Measurements from ENCODE around the gene C19orf85.

C19orf85 gene

DNA sequence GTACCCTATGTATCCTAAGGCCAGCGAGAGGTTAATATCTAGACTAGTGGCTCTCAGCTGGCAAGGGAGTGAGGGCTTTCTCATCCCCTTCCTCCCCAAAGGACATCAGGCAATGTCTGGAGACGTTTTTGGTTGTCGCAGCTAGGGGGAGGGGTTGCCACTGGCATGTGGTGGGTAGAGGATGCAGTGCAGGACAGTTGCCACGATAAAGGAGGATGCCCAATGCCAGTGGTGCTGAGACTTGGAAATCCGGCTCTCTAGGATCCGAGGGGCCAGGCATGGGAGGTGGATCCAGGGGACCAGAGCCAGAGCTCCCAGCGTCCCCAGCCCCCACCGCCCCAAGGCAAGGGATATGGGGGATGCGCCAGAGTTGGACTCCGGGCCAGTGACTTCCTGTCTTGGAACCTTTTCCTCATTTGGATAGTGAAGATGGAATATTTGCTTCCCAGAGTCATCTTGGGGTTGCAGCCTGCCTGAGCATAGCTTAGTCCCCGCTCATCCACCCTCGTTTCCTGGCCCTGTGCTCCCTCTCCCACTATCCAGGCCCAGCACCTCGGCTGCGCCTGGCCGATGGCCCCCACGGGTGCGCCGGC lies 28.6 kb upstream of the C19orf85 start:
- Histone ChIP-seq H3K27me3 (ENCODE audit: insufficient read depth, poor library complexity, severe bottlenecking) (peaks cover 23% of the 10 kb centered on the region), H3K27ac (replicated peaks) (no peak overlapping the region), H3K4me3 (replicated peaks; ENCODE audit: insufficient read depth, low read length) (no peak overlapping the region)
- DNase-seq (ENCODE audit: low read depth in 1 of 2, low spot score in 1 of 2), result no peak
- TF ChIP-seq SPI1 (IDR thresholded peaks at IDR 0.05; ENCODE audit: borderline replicate concordance, low read depth) (no peak), POLR2AphosphoS5 (IDR thresholded peaks at IDR 0.05; ENCODE audit: low read depth) (no peak), GABPA (IDR thresholded peaks at IDR 0.05; ENCODE audit: low read depth) (no peak)
- TF ChIP-seq, protein P1, sequence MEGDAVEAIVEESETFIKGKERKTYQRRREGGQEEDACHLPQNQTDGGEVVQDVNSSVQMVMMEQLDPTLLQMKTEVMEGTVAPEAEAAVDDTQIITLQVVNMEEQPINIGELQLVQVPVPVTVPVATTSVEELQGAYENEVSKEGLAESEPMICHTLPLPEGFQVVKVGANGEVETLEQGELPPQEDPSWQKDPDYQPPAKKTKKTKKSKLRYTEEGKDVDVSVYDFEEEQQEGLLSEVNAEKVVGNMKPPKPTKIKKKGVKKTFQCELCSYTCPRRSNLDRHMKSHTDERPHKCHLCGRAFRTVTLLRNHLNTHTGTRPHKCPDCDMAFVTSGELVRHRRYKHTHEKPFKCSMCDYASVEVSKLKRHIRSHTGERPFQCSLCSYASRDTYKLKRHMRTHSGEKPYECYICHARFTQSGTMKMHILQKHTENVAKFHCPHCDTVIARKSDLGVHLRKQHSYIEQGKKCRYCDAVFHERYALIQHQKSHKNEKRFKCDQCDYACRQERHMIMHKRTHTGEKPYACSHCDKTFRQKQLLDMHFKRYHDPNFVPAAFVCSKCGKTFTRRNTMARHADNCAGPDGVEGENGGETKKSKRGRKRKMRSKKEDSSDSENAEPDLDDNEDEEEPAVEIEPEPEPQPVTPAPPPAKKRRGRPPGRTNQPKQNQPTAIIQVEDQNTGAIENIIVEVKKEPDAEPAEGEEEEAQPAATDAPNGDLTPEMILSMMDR (IDR thresholded peaks at IDR 0.05; ENCODE audit: insufficient read depth, low read length), result no peak
- TF ChIP-seq, protein P2, sequence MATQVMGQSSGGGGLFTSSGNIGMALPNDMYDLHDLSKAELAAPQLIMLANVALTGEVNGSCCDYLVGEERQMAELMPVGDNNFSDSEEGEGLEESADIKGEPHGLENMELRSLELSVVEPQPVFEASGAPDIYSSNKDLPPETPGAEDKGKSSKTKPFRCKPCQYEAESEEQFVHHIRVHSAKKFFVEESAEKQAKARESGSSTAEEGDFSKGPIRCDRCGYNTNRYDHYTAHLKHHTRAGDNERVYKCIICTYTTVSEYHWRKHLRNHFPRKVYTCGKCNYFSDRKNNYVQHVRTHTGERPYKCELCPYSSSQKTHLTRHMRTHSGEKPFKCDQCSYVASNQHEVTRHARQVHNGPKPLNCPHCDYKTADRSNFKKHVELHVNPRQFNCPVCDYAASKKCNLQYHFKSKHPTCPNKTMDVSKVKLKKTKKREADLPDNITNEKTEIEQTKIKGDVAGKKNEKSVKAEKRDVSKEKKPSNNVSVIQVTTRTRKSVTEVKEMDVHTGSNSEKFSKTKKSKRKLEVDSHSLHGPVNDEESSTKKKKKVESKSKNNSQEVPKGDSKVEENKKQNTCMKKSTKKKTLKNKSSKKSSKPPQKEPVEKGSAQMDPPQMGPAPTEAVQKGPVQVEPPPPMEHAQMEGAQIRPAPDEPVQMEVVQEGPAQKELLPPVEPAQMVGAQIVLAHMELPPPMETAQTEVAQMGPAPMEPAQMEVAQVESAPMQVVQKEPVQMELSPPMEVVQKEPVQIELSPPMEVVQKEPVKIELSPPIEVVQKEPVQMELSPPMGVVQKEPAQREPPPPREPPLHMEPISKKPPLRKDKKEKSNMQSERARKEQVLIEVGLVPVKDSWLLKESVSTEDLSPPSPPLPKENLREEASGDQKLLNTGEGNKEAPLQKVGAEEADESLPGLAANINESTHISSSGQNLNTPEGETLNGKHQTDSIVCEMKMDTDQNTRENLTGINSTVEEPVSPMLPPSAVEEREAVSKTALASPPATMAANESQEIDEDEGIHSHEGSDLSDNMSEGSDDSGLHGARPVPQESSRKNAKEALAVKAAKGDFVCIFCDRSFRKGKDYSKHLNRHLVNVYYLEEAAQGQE (IDR thresholded peaks at IDR 0.05; ENCODE audit: insufficient replicate concordance, low read depth), result no peak

DNA sequence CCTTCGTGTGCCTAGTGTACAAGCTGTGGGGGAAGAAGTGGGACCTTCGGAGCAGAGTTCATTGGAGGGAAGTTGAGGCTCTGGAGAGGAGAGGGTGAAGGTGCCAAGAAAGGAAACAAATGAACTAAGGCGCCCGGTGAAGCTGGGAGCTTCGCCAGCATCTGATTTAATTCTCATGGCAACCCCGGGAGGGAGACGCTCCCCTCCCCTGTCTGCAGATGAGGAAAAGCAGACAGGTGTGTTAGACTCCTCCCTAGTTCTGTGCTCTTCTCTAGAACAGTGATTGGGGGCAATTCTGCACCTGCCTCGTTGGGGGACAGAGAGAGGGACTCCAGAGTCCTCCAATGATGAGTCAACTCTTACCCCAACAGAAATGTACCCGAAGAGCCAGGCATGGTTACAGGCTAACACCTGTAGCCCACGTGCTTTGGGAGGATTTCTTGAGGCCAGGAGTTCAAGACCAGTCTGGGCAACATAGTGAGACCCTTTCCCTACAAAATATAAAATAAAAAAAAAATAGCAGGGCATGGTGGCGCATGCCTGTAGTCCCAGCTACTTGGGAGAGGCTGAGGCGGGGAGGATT lies 27.9 kb upstream of the C19orf85 start:
- TF ChIP-seq POLR2AphosphoS5 (IDR thresholded peaks at IDR 0.05; ENCODE audit: low read depth) (no peak), GABPA (IDR thresholded peaks at IDR 0.05; ENCODE audit: low read depth) (no peak), SPI1 (IDR thresholded peaks at IDR 0.05; ENCODE audit: borderline replicate concordance, low read depth) (no peak)
- TF ChIP-seq, protein P2 (IDR thresholded peaks at IDR 0.05; ENCODE audit: insufficient replicate concordance, low read depth), result no peak
- TF ChIP-seq, protein P1 (IDR thresholded peaks at IDR 0.05; ENCODE audit: insufficient read depth, low read length), result no peak
- no peak for DNase-seq (ENCODE audit: low read depth in 1 of 2, low spot score in 1 of 2)
- Histone ChIP-seq H3K27ac (replicated peaks) (no peak overlapping the region), H3K4me3 (replicated peaks; ENCODE audit: insufficient read depth, low read length) (no peak overlapping the region), H3K27me3 (ENCODE audit: insufficient read depth, poor library complexity, severe bottlenecking) (peaks cover 23% of the 10 kb centered on the region)

DNA sequence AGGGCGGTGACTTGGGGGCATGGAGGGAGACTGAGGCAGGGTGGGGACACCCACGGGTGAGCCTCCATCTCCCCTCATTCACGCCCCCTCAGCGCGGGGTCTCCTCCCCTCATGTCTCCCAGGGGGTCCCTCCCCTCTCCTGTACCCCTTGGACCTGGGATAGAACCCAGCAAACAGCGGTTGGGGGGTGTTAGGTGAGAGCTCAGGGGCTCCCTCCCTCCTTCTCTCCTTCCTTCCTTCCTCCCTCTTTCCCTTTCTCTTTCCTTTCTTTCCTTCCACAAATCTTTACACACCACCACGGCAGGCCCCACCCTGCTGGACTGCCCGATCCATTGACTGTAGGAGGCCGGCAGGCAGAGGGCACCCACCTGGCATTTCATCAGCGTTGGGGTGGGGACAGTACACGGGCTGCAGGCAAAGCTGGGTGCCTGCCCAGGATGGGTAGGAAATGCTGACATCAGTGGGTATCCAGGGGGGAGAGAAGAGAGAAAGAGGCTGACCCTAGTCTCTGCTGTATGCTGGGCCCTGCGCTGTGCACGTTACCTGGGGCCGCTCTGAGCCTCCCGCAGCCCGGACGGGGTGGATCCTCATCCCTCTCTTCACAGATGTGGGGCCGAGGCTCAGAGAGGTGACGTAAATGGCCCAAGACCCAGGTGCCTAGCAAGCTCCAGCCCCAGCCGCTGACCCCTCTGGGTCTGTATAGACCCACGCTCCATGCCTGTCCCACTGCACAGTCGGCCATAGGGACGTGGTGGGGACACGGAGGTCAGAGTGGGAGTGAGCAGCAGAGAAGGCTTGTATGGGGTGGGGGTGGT lies 27.2 kb upstream of the C19orf85 start:
- peaks cover 23% of the 10 kb centered on the region for H3K27me3 ChIP-seq (ENCODE audit: insufficient read depth, poor library complexity, severe bottlenecking)
- no peak overlapping the region for H3K27ac ChIP-seq (replicated peaks)
- H3K4me3 ChIP-seq (replicated peaks; ENCODE audit: insufficient read depth, low read length), result no peak overlapping the region
- no peak for TF ChIP-seq SPI1 (IDR thresholded peaks at IDR 0.05; ENCODE audit: borderline replicate concordance, low read depth)
- TF ChIP-seq, protein P1 (IDR thresholded peaks at IDR 0.05; ENCODE audit: insufficient read depth, low read length), result no peak
- TF ChIP-seq POLR2AphosphoS5 (IDR thresholded peaks at IDR 0.05; ENCODE audit: low read depth), result no peak
- TF ChIP-seq, protein P2 (IDR thresholded peaks at IDR 0.05; ENCODE audit: insufficient replicate concordance, low read depth), result no peak
- no peak for TF ChIP-seq GABPA (IDR thresholded peaks at IDR 0.05; ENCODE audit: low read depth)
- no peak for DNase-seq (ENCODE audit: low read depth in 1 of 2, low spot score in 1 of 2)
